Frontal cortex (tissue), 4 donors: ENCODE results near the gene ATP10A. TPM values are rescaled to one million over a fixed set of nuclear protein-coding genes. Genes with fewer than 3 reads are reported as not detected.

Experiments used
- DNase-seq, 2 donors: peaks; one replicate each; pipeline ENCODE4 v3.0.0; 2012; ENCODE audit warnings: low spot score in 2 of 2
- FAIRE-seq: peaks from 2 replicates; lab custom pipeline; 2012; peaks lifted over from hg19 to GRCh38; lab: Jason Lieb, UNC
- total RNA-seq: library from RNA; depleted of rRNA; stranded (reverse); fragments of >200 nt; gene quantifications from one replicate; pipeline ENCODE4 v1.2.3, GENCODE V29; 2014
- donor health status: control.
- donor health status: control.
- donor health status: control.

ATP10A gene, protein sequence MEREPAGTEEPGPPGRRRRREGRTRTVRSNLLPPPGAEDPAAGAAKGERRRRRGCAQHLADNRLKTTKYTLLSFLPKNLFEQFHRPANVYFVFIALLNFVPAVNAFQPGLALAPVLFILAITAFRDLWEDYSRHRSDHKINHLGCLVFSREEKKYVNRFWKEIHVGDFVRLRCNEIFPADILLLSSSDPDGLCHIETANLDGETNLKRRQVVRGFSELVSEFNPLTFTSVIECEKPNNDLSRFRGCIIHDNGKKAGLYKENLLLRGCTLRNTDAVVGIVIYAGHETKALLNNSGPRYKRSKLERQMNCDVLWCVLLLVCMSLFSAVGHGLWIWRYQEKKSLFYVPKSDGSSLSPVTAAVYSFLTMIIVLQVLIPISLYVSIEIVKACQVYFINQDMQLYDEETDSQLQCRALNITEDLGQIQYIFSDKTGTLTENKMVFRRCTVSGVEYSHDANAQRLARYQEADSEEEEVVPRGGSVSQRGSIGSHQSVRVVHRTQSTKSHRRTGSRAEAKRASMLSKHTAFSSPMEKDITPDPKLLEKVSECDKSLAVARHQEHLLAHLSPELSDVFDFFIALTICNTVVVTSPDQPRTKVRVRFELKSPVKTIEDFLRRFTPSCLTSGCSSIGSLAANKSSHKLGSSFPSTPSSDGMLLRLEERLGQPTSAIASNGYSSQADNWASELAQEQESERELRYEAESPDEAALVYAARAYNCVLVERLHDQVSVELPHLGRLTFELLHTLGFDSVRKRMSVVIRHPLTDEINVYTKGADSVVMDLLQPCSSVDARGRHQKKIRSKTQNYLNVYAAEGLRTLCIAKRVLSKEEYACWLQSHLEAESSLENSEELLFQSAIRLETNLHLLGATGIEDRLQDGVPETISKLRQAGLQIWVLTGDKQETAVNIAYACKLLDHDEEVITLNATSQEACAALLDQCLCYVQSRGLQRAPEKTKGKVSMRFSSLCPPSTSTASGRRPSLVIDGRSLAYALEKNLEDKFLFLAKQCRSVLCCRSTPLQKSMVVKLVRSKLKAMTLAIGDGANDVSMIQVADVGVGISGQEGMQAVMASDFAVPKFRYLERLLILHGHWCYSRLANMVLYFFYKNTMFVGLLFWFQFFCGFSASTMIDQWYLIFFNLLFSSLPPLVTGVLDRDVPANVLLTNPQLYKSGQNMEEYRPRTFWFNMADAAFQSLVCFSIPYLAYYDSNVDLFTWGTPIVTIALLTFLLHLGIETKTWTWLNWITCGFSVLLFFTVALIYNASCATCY (N-terminal part only)
- total RNA-seq: 0.82 TPM

DNA sequence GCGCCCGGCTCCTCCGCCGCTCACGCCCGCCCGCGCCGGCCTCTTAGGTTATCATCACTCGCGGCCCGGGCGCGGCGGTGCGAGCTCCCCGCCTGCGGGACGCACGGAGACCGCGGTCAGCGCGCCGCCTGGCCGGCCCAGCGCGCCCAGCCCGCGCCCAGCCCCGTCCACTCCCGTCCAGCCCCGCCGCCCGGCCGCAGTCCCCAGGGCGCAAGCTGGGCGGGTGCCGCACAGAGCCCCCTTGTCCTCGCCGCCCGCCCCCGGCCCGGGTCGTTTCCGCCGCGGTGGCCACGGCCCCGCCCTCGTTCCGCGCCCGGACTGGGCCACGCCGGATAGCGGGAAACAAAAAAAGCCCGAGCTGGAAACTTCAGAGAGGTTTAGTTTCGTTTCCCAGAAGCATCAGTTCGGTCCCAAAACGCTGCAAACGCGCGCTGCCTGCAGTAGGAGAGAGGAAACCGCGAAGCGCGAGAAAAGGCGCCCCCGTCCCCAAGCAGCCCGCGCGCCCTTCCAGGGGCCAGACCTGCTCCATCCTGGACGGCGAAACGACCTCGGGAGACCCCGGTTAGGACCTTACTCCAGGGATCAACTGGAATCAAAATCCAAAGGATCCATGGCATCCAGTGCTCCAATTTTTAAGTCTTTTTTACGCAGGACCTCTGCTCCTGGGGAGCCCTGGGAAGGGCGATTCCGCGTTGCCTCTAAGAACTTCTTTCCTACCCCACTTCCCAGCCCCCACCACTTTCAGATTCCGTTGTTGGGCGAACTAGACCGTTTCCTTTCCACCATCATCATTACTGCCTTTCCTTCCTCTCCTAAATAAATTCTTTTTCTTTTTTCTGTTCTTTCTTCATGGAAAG is at the start of gene ATP10A:
Gene ATP10A, minus strand, starts transcription at position 217 of the 857 bp plus-strand sequence. CDS start 231 bp downstream, outside the sequence.
- no peak for FAIRE-seq

DNA sequence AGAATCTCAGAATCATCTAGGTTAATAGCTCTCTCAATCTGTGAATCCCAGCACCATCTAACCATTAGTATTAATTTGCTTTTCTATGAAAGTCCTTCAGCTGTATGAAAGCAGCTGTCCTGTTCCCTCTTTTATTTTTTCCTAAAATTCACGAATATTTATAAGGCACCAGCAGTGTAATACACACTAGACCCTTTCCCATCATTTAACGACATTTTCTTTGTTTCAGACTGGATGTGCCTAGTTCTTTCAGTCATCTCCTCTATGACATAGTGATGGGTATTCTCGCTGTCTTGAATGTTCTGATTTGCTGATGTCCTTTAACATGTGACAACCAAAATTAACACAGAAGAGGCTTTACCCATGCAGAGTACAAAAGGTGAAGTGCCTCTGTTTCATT is 48.9 kb upstream of the ATP10A start:
- no peak for DNase-seq
- FAIRE-seq: no peak

More for the DNA sequence above, at the start of gene ATP10A:
- peak in 1 of 2 donors; percentile 50 for DNase-seq

DNA sequence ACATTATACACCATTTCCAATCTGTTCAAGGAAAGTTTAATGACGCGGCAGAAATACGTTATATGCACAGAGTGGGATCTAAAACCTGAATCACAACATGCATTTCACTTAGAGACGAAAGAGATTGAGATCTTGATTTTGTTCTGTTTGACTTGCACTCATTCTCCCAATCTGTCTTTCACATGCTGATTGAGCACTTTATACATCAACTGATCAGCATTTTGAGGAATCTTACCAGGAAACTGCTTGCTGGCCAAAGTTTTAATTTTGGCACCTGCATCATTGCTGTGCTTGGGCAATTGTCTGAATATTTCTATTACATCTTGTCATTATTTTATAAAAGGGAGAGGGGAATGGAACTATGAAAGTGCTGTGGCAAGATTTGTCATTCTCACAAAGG is 47.7 kb upstream of the ATP10A start:
- FAIRE-seq (no peak), DNase-seq (no peak)

DNA sequence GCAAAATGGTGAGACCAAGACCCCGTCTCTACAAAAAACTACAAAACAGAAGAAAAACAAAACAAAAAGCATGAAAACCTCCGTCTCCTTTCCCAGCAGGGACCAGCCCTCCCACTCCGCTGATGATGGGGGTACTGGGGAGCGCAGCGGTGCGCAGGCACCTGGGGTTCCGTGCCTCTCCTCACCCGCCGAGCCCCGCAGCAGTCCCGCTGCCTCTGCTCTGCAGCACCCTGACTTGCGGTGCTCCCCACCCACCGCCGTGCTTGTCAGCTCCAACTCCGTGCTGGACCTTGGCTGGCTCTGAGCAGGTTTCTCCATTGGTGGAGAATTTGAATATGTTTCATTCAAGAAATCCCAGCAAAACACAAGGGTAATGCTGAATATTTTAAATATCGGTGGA is 46.7 kb upstream of the ATP10A start:
- no peak for FAIRE-seq
- DNase-seq: no peak

DNA sequence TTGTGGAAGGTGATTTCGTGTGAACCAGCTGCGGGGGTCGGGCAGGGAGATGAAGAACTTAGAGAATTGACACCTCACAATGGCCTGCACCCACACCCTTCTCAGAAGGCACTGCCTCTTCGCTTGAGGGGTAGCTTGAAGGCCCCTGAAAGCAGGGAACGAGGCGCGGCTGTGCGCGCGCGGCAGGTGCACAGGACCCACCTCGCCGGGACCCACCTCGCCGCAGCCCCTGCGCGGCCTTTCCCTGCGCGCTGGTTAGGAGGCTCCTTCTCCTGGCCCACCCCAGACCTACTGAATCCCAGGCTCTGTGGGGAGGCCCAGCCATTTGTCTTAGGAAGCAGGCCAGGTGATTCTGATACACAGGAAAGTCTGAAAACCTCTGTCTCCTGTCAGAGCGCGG is 46.2 kb upstream of the ATP10A start:
- FAIRE-seq: no peak

DNA sequence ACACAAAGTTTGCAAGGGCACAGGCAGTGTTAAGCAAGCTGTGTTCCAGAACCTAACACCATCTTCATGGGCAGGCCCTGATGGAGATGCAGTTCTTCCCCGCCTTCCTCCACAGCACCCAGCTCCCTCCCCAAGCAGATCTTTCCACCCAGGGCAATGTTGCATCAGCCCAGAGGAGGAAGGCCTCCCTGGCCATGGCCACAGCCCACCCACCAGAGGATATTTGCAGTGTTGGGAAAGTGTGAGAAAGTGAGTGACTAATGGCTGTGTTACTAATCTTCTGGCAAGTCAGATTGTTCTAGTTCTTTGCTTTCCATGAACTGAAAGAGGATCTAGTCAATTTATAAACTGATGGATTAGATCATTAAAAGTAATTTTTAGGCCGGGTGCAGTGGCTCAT is 42.0 kb upstream of the ATP10A start:
- FAIRE-seq: no peak

More for the DNA sequence above, 46.2 kb upstream of the ATP10A start:
- DNase-seq: no peak

DNA sequence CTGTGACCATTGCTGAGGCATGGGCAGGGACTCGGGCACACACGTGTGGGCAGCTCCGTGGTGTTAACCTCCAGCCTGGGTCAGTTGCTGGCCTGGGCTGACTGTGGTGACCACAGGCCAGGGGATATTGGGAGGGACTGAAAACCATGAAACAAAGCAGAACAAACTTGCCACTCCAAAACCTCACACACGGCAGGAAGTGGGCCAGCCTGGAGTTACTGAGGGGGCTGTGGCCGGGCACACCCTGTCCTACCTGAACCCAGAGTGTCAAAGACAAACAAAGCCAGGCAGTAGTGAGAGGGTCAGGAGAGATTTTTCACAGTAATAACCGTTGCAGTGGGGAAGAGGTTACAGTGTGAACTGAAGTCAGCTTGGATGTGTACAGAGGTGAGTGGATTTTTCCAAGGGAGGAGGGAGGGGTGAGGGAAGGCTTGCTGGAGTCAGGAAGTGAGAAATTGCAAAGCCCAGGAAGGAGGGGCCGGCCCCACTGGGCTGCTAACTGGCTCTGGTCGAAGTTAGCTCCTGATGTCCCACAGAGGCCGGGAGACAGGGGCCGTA is 40.0 kb upstream of the ATP10A start:
- no peak for DNase-seq
- FAIRE-seq: no peak

More for the DNA sequence above, 42.0 kb upstream of the ATP10A start:
- DNase-seq: no peak

DNA sequence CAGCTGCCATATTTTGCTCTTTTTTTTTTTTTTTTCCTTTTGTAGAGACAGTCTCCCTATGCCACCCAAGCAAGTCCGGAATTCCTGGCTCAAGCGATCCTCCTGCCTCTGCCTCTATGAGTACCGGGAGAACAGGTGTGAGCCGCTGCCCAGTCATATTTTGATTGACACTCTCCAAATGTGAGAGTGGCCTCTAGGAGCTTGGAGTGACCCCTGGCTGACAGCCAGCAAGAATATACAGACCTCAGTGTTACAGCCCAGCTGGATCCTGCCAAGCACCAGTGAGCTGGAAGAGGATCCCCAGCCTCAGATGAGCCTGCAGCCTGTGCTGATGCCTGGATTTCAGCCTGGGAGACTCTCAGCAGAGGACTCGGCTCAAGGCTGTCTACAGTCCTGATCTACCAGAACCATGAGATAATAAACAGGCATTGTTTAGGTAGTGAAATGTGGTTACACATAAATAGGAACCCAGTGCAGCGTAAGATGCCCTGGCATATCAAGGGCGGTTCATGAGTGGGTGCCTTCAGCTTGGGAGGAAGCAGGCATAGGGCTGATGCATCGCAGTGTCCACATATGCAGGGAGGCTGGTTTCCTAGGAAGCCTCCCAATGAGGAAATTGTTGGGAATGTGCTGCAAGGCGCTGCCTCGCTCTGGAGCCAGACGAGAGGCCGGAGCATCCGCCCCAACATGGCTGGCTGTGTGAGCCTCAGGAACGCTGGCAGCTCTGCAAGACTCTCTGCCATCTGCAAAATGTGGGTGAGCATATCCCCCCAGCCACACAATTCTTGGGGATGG is 38.9 kb upstream of the ATP10A start:
- DNase-seq: no peak
- no peak for FAIRE-seq

DNA sequence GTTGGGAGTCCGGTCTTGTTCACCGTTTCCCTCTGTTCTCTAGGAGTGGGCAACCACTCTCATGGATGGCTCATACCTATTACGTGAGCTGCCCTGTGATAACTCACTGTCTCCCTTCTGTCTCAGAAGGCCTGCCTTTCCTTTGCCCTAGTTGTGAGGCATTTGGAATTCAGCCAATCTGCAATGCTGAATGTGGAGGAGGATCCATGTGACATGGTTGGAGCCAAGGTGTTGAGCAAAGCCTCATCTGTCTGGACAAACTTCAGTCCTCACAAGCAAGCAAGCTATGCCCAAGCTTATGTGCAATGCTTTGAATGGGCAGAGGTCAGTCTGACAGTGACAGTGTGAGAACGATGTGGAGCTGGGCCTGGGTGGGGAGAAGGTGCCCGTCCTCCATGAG is 37.8 kb upstream of the ATP10A start:
- FAIRE-seq: no peak
- no peak for DNase-seq

DNA sequence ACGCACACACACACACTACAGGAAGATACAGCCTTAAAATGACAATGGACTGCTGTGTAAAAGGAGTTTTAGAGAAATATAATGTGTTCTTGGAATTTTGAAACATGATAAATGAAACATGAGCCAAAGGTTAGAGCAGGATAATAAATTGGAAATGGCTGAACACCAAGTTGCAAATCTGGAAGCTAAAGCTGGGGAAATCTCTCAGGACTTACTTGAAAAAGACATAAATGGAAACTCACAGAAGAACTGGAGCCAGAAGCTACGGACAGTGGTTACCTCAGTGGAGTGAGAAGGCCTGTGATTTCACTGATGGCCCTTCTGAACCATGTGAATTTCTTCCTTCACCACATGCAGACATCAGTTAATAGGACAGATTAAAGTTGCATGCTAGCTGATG is 37.3 kb upstream of the ATP10A start:
- no peak for DNase-seq
- no peak for FAIRE-seq

DNA sequence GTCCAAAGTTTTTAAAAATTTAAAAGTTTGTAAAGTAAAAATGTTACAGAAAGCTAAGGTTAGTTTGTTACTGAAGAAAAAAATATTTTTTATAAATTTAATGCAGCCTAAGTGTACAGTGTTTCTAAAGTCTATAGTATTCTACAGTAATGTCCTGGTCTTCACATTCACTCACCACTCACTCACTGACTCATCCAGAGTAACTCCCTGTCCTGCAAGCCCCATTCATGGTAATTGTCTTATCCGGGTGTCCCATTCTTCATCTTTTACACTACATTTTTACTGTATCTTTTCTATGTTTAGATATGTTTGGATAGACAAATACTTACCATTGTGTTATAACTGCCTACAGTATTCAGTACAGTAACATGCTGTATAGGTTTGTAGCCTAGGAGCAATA is 36.7 kb upstream of the ATP10A start:
- no peak for DNase-seq
- FAIRE-seq: peak; percentile 15

DNA sequence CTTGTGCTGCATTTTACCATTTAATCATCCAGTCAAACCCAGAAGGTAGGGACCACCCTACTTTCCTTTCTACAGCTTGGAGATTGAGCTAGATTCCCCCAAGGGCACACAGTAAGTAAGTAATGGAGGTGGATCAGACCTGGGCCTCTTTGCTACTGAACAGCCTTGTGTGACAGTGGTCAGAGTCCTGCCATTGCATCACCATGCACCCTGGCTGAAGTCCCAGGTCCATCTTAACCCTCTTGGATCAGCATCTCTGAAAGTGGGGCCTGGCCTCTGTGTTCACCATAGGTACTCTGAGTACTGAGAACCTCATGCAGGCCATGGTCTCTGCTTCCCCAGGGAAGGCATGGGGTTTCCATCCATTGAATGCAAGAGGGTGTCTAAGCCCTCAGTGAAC is 34.5 kb upstream of the ATP10A start:
- DNase-seq (no peak), FAIRE-seq (no peak)

DNA sequence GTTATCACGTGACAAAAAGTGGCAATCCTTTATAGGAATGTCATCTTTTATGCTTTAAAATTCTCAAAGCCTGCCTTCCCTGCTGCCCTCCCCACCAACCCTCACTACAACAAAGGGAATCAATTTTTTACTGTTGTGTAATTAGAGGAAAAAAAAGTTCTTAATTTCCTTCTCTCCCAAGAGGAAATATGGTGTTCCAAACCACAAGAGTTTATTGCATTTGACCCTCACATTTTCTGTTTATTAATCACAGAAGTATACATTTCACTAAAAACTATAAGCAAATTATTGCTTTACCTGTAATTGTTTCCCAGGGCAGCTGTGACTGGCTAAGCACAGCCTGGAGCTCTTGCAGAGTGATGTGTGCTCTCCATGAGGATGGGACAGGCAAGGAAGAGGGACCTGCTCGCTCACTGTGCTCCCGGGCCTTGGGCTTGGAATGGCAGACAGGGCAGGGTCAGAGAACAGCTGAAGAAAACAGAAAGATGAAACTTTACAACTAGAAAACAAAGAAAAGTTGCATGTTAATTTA is 31.3 kb upstream of the ATP10A start:
- DNase-seq (no peak), FAIRE-seq (no peak)

DNA sequence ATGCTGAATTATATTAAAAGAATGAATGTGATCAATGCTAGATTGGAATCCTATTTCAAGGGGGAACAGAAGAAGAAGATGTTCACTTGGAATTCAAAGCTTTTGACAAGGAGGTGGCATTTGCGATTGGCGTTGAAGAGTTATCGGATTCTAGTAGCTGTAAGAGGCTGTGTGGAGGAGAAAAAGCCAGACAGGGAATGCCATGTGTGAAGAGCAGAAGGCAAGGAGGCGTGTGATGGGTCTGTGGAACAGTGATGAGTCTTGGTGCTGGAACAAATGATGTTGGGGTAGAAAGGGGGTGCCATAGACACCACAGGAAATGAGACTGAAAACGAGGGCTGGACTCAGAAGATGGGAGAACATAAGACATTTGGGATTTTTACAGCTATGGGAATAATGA is 30.5 kb upstream of the ATP10A start:
- no peak for DNase-seq
- no peak for FAIRE-seq

DNA sequence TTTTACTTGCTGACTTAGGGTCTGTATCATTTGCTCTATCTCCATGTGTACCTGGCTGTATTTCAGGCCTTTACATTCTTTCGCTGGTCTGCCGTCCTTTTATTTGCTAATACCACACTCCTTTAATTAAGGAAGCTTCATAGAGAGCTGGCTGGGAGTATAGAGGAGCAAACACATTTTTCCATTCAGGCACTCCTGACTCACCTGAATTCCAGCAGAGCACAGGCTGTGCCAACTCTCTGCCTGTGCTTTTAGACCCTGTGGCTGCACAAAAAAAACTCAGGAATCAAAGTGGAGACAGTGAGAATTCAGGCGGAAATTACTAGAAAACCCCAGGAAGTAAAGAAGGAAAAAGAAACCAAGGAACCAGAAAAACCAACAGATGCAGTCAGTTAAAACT is 29.0 kb upstream of the ATP10A start:
- no peak for DNase-seq
- FAIRE-seq: no peak

DNA sequence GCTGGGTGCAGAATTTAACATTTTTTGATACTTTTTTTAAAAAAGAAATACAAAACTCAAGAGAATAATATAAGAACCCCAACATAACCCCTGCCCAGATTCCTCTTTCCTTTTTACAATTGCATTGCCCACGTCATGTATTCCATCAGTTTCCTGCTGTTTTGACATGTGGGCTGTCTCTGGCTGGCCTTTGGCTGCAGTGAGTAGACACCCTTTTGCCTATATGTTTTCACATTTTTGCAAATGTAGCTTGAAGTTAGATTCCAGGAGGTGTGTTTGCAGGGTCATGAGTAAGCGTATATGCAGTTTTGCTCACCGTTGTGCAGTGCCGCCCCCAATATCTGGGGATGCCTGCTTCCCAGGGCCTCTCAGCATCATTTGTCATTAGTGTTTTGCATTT is 28.0 kb upstream of the ATP10A start:
- DNase-seq: no peak
- FAIRE-seq: no peak

DNA sequence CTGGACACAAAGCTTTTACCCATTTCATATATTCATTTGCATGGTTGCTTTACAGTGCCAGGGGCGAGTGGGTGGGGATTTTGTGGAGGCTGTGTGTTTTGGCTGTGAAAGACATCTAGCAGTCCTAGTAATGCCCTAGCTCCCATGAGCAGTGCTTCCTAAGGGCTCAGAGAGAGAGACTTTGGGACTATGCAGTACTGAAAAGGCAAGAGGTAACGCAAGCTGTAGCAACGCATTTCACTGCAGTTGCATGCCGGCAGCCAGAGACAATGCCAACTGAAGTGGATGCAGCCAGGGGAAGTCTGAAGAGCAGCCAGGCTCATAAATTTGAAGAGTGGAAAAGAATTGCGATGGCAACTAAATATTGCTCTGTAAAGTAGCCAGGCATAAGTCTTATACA is 27.4 kb upstream of the ATP10A start:
- no peak for DNase-seq
- no peak for FAIRE-seq

DNA sequence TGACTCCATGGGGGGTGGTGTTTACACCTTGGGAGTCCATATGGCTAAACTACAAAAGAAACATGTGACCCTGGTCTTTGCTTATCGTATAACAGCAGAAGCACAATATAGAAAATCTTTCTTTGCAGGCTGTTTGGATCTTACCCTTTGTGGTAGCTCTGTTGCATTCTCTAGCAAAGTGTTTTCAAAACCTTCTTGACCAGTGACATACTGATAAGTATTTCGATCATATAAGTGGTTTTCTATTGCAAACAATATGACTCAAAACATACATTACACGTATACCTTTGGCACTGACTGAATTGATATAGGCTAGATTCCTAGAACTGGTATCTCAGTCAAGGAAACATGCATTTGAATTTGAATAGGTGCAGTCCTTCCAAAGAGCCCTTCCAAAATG is 24.7 kb upstream of the ATP10A start:
- DNase-seq (no peak), FAIRE-seq (no peak)
